ENCODE data around the gene CD9. TPM values are rescaled to one million over a fixed set of nuclear protein-coding genes. Genes with fewer than 3 reads are reported as not detected.

The CD9 gene
- total RNA-seq (100 to 1,000 TPM in 1 of 6 donors, 10 to 100 TPM in 5; 28.6 to 108 (median 33.8) TPM), polyA plus RNA-seq (10 to 100 TPM; 25.1 to 85.6 TPM)

DNA sequence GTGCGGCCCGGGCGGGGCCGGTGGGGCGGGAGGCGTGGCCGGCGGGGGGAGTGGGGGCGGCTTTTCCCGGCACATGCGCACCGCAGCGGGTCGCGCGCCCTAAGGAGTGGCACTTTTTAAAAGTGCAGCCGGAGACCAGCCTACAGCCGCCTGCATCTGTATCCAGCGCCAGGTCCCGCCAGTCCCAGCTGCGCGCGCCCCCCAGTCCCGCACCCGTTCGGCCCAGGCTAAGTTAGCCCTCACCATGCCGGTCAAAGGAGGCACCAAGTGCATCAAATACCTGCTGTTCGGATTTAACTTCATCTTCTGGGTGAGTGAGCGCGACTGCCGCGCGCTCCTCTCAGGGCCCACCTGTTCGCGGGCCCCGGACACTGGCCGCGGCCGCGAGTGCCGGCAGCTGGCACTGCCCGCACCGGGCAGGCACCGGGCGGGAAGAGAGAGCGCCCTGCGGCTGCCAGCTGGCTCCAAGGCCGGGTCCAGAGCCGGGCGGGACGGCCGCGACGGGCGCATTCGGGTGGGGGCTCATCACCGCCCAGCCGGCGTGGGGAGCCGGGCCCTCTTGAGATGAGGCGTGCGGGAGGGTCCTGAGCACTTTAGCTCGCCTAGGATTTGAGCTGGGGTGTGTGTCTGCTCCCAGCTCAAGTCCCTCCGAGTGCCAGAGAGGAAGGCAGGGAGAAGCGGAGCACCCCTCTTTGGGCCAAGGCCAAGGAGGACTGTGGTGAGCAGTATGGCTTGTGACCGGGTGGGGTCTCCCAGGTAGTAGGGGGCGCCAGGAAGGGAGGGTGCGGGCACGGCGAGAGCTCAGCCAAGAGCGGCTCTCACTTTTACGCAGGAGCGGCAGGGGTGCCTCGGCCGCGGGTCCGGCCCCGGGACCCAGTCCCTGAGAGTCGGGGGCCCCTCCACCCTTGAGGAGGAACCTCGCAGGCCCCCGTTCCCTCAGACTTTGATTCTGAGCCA is at the start of gene CD9:
CD9 (plus strand) TSS at position 145 of the 957 bp plus-strand sequence; CDS start at position 245, 100 bp downstream.
- DNase-seq, result peak; percentile 70 to 89 (median 81)
- peak; percentile 74 to 79 (median 76) for ATAC-seq
- peaks cover 0 to 27% (median 4%) of the 10 kb centered on the region in 3 donors for H3K4me1 ChIP-seq
- intact Hi-C loops (cut with DNase I), result no loop called here
- no peaks in the 10 kb centered on the region for H3K27me3 ChIP-seq
- H3K9me3 ChIP-seq, result no peaks in the 10 kb centered on the region
- peak within 1 kb of the TSS; percentile 78 to 96 (median 88) for H3K4me3 ChIP-seq
- no peaks in the 10 kb centered on the region for H3K36me3 ChIP-seq
- H3K27ac ChIP-seq, result peak within 1 kb of the TSS; percentile 52 to 75 (median 69)
- FAIRE-seq, result no peak
- WGBS, 2 donors, result 1% methylated on average over 51 to 77 of the region's 81 CpGs
- TF ChIP-seq, protein P1, sequence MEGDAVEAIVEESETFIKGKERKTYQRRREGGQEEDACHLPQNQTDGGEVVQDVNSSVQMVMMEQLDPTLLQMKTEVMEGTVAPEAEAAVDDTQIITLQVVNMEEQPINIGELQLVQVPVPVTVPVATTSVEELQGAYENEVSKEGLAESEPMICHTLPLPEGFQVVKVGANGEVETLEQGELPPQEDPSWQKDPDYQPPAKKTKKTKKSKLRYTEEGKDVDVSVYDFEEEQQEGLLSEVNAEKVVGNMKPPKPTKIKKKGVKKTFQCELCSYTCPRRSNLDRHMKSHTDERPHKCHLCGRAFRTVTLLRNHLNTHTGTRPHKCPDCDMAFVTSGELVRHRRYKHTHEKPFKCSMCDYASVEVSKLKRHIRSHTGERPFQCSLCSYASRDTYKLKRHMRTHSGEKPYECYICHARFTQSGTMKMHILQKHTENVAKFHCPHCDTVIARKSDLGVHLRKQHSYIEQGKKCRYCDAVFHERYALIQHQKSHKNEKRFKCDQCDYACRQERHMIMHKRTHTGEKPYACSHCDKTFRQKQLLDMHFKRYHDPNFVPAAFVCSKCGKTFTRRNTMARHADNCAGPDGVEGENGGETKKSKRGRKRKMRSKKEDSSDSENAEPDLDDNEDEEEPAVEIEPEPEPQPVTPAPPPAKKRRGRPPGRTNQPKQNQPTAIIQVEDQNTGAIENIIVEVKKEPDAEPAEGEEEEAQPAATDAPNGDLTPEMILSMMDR (IDR thresholded peaks at IDR 0.05), result no peak

DNA sequence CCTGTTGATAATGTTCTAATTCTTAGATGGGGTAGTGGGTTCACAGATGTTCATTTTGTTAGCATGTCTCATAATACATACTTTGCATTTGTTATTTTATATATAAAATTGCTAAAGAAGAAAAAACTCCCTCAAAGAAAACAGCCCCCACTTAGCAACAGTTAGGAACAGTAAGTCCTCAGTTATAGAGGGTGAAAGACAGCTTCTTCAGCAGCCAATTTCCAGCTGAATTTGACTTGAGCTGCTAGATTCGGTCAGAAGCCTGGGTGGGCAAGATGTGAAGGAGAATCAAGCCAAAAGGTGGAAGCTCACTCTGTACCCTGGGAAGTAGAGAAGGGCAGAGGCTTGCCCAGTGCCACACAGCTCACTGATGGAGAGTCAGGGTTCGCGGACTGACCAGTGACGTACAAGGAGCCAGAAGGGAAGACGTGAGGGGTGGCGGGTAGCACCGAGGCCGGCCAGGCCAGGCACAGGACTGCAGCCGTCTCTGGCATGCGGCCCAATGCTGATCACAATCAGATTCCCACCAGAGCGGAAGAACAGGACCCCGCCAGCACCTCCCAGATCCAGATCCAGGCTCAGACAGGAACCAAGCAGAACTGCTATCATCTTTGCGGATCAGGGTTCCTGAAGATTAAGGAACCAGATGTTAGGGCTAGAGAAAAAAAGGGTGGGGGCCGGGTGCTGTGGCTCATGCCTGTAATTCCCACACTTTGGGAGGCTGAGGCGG is 45.3 kb upstream of the CD9 start:
- no peaks in the 10 kb centered on the region for H3K9me3 ChIP-seq
- 59 to 70% methylated on average over 15 of the region's 15 CpGs for WGBS, 2 donors
- no peak overlapping the region for H3K4me3 ChIP-seq
- H3K27ac ChIP-seq, result no peak overlapping the region
- FAIRE-seq (no peak), ATAC-seq (no peak), DNase-seq (no peak)
- no peaks in the 10 kb centered on the region for H3K4me1 ChIP-seq
- no peaks in the 10 kb centered on the region for H3K36me3 ChIP-seq
- intact Hi-C loops (cut with DNase I), result no loop called here
- H3K27me3 ChIP-seq, result no peaks in the 10 kb centered on the region
- TF ChIP-seq, protein P1 (IDR thresholded peaks at IDR 0.05), result no peak

- intact Hi-C loops (cut with DNase I), result no loop called here
- 82 to 84% methylated on average over 4 of the region's 4 CpGs for WGBS, 2 donors
- Histone ChIP-seq H3K27me3 (no peaks in the 10 kb centered on the region), H3K36me3 (no peaks in the 10 kb centered on the region), H3K4me1 (no peaks in the 10 kb centered on the region), H3K27ac (no peak overlapping the region), H3K4me3 (no peak overlapping the region), H3K9me3 (no peaks in the 10 kb centered on the region)
- ATAC-seq (no peak), DNase-seq (no peak), FAIRE-seq (no peak)
- TF ChIP-seq, protein P1 (IDR thresholded peaks at IDR 0.05), result no peak
Measured at GRCh38 chr12:6157482-6157881, 42.7 kb upstream of the CD9 start.

- DNase-seq (no peak), ATAC-seq (no peak), FAIRE-seq (no peak)
- intact Hi-C loops (cut with DNase I), result no loop called here
- H3K27me3 ChIP-seq, result no peaks in the 10 kb centered on the region
- no peaks in the 10 kb centered on the region for H3K4me1 ChIP-seq
- no peak overlapping the region for H3K27ac ChIP-seq
- 48 to 55% methylated on average over 4 of the region's 4 CpGs for WGBS, 2 donors
- TF ChIP-seq, protein P1 (IDR thresholded peaks at IDR 0.05), result no peak
- no peak overlapping the region for H3K4me3 ChIP-seq
- no peaks in the 10 kb centered on the region for H3K9me3 ChIP-seq
- no peaks in the 10 kb centered on the region for H3K36me3 ChIP-seq
Measured at GRCh38 chr12:6158255-6158654, 41.9 kb upstream of the CD9 start.

Measured in pancreas (tissue), 10 donors.